Measurements from ENCODE around the gene DHRS3. TPM values are rescaled to one million over a fixed set of nuclear protein-coding genes. Genes with fewer than 3 reads are reported as not detected.

Gene DHRS3
- polyA plus RNA-seq, 1 of the 3 experiments (the other 2 are of a cell fraction): 44.8 TPM

GRCh38 chr1:12542138-12542465 lies 75.9 kb downstream of the DHRS3 start:
- 95% methylated on average over 9 of the region's 9 CpGs for WGBS (ENCODE audit: low lambda C conversion rate)
- no peak for TF ChIP-seq FOXJ3 (CRISPR knock-in tag; IDR thresholded peaks at IDR 0.05)
- no peak for TF ChIP-seq TAF1 (IDR thresholded peaks at IDR 0.05; ENCODE audit: borderline replicate concordance, low read depth, low read length)
- TF ChIP-seq REST (IDR thresholded peaks at IDR 0.05; ENCODE audit: low read depth, low read length): no peak
- TF ChIP-seq FOXM1 (IDR thresholded peaks at IDR 0.05; ENCODE audit: low read depth): no peak
- no peak for TF ChIP-seq EZH2phosphoT487 (IDR thresholded peaks at IDR 0.05; ENCODE audit: borderline replicate concordance, low read depth)
- no peak for TF ChIP-seq CHD2 (IDR thresholded peaks at IDR 0.05; ENCODE audit: low read length, partially characterized antibody)
- TF ChIP-seq ELF1 (IDR thresholded peaks at IDR 0.05): no peak
- no peak for TF ChIP-seq EP300 (IDR thresholded peaks at IDR 0.05; ENCODE audit: borderline replicate concordance in 1 of 2, low read depth in 1 of 2, low read length in 1 of 2)
- TF ChIP-seq GATA2 (CRISPR knock-in tag; IDR thresholded peaks at IDR 0.05): no peak
- no peak for TF ChIP-seq FOSL2 (IDR thresholded peaks at IDR 0.05; ENCODE audit: borderline replicate concordance, low read depth)
- no peak for TF ChIP-seq MXI1 (IDR thresholded peaks at IDR 0.05; ENCODE audit: low read depth, low read length)
- Histone ChIP-seq H3K27ac (ENCODE audit: low read depth in 2 of 2, low read length in 1 of 2) (no peak overlapping the region), H4K20me1 (ENCODE audit: insufficient read depth) (no peaks in the 10 kb centered on the region), H3K36me3 (replicated peaks in 1 of 2; ENCODE audit: control insufficient read depth in 1 of 2, insufficient read depth in 2 of 2, low read length in 1 of 2) (no peaks in the 10 kb centered on the region), H3F3A (replicated peaks; ENCODE audit: insufficient read depth) (peaks cover 4% of the 10 kb centered on the region), H2AFZ (ENCODE audit: low read depth) (no peak overlapping the region), H3K4me3 (ENCODE audit: low read depth in 2 of 2, low read length in 1 of 2) (no peak overlapping the region), H3K9me3 (no peaks in the 10 kb centered on the region), H3K4me2 (no peak overlapping the region), H3K79me2 (ENCODE audit: insufficient read depth) (no peaks in the 10 kb centered on the region), H3K9ac (no peak overlapping the region), H3K9me2 (no peaks in the 10 kb centered on the region), H3K27me3 (ENCODE audit: insufficient read depth) (no peaks in the 10 kb centered on the region), H3K4me1 (ENCODE audit: control insufficient read depth in 1 of 2, insufficient read depth in 2 of 2, low read depth in 1 of 2, low read length in 1 of 2) (peaks cover 0 to 4% of the 10 kb centered on the region in 2 experiments; a peak in 1 of 4 replicates)
- CTCF ChIA-PET: interaction anchor here (0.9 kb wide), 1 partner anchor 14 kb away, joined by 3 read pairs; no protein-coding TSS in a partner anchor
- no peak for DNase-seq
- POLR2A ChIA-PET: no interaction called here

- no peak overlapping the region for H3K27ac ChIP-seq (ENCODE audit: low read depth in 2 of 2, low read length in 1 of 2)
- no peak overlapping the region for H2AFZ ChIP-seq (ENCODE audit: low read depth)
- POLR2A ChIA-PET: no interaction called here
- CTCF ChIA-PET: interaction anchor here (0.6 to 1.6 kb wide), 3 partner anchors 13 to 84 kb away, joined by 3 to 4 read pairs (median 3); no protein-coding TSS in a partner anchor
- no peak for DNase-seq
- H3K27me3 ChIP-seq (ENCODE audit: insufficient read depth): no peaks in the 10 kb centered on the region
- no peaks in the 10 kb centered on the region for H3K9me3 ChIP-seq
- no peak overlapping the region for H3K4me3 ChIP-seq (ENCODE audit: low read depth in 2 of 2, low read length in 1 of 2)
- H3K9ac ChIP-seq: no peak overlapping the region
- H3K9me2 ChIP-seq: no peaks in the 10 kb centered on the region
- H3K4me2 ChIP-seq: no peak overlapping the region
- 76% methylated on average over 14 of the region's 17 CpGs for WGBS (ENCODE audit: low lambda C conversion rate)
- H3K36me3 ChIP-seq (replicated peaks in 1 of 2; ENCODE audit: control insufficient read depth in 1 of 2, insufficient read depth in 2 of 2, low read length in 1 of 2): no peaks in the 10 kb centered on the region
- H4K20me1 ChIP-seq (ENCODE audit: insufficient read depth): no peaks in the 10 kb centered on the region
- H3K79me2 ChIP-seq (ENCODE audit: insufficient read depth): no peaks in the 10 kb centered on the region
- peaks cover 0 to 4% of the 10 kb centered on the region in 2 experiments; a peak in 1 of 4 replicates for H3K4me1 ChIP-seq (ENCODE audit: control insufficient read depth in 1 of 2, insufficient read depth in 2 of 2, low read depth in 1 of 2, low read length in 1 of 2)
- H3F3A ChIP-seq (replicated peaks; ENCODE audit: insufficient read depth): peaks cover 4% of the 10 kb centered on the region
- TF ChIP-seq ZBTB33 (IDR thresholded peaks at IDR 0.05; ENCODE audit: borderline replicate concordance, low read depth): no peak
- no peak for TF ChIP-seq SMC3 (IDR thresholded peaks at IDR 0.05; ENCODE audit: low read depth, low read length)
- no peak for TF ChIP-seq MXI1 (IDR thresholded peaks at IDR 0.05; ENCODE audit: low read depth, low read length)
- no peak for TF ChIP-seq CTCF (IDR thresholded peaks at IDR 0.05)
- TF ChIP-seq NFIC (IDR thresholded peaks at IDR 0.05; ENCODE audit: borderline replicate concordance): no peak
- TF ChIP-seq YY1 (IDR thresholded peaks at IDR 0.05; ENCODE audit: low read depth): no peak
- TF ChIP-seq CHD2 (IDR thresholded peaks at IDR 0.05; ENCODE audit: low read length, partially characterized antibody): no peak
- TF ChIP-seq EP300 (IDR thresholded peaks at IDR 0.05; ENCODE audit: borderline replicate concordance in 1 of 2, low read depth in 1 of 2, low read length in 1 of 2): no peak
- no peak for TF ChIP-seq ELF1 (IDR thresholded peaks at IDR 0.05)
- no peak for TF ChIP-seq FOXJ3 (CRISPR knock-in tag; IDR thresholded peaks at IDR 0.05)
- TF ChIP-seq SIN3A (IDR thresholded peaks at IDR 0.05; ENCODE audit: borderline replicate concordance, low read depth, low read length): no peak
- no peak for TF ChIP-seq RCOR1 (IDR thresholded peaks at IDR 0.05; ENCODE audit: low read length)
- no peak for TF ChIP-seq MEF2A (IDR thresholded peaks at IDR 0.05; ENCODE audit: borderline replicate concordance, low read depth)
Observed at GRCh38 chr1:12541274-12542137, 76.5 kb downstream of the DHRS3 start.
